ENCODE data around the gene ROBO3.

DNA sequence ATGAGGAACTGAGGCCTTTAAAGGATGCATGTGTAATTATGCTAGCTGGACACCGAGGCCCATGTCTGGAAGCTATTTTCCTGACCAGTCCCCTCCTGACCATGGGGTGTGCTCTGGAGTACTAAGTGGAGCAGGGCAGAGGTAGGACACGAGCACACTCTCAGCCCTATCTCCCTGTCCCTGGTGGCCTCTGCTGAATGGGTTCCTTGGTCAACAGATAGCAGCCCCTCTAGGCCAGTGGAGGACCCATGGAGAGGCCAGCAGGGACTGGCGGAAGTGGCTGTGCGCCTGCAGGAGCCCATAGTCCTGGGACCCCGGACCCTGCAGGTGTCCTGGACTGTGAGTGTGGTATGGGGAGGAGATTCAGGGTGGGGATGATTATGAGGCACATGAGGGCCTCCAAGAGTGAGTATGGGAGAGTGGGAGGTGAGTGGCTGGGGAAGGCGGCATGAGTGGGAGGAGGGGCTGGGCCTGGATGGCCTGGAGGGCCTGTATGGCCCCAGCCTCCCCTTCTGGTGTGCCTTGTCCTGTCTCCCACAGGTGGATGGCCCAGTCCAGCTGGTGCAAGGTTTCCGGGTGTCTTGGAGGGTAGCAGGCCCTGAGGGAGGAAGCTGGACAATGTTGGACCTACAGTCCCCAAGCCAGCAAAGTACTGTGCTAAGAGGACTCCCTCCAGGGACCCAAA is 9.5 kb downstream of the ROBO3 start:
- no peak for TF ChIP-seq POLR2A (IDR thresholded peaks at IDR 0.05)
- TF ChIP-seq, protein P1, sequence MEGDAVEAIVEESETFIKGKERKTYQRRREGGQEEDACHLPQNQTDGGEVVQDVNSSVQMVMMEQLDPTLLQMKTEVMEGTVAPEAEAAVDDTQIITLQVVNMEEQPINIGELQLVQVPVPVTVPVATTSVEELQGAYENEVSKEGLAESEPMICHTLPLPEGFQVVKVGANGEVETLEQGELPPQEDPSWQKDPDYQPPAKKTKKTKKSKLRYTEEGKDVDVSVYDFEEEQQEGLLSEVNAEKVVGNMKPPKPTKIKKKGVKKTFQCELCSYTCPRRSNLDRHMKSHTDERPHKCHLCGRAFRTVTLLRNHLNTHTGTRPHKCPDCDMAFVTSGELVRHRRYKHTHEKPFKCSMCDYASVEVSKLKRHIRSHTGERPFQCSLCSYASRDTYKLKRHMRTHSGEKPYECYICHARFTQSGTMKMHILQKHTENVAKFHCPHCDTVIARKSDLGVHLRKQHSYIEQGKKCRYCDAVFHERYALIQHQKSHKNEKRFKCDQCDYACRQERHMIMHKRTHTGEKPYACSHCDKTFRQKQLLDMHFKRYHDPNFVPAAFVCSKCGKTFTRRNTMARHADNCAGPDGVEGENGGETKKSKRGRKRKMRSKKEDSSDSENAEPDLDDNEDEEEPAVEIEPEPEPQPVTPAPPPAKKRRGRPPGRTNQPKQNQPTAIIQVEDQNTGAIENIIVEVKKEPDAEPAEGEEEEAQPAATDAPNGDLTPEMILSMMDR (IDR thresholded peaks at IDR 0.05 in 8 of 11, conservative IDR thresholded peaks at IDR 0.05 in 3 of 11): no peak

Measured in spleen (tissue), 7 donors.